GM06990 (cell line): Measurements from ENCODE around the gene POLR2J.

Source experiments
- DNase-seq: peaks from one replicate; pipeline ENCODE4 v3.0.0-alpha.2; 2011; ENCODE audit not compliant: insufficient read length; ENCODE audit errors: extremely low read depth
- H3K27me3 ChIP-seq: replicated peaks from 2 replicates; pipeline ENCODE4 v1.6.0; 2011; ENCODE audit warnings: low read length; ENCODE audit not compliant: control insufficient read depth, insufficient read depth
- H3K36me3 ChIP-seq: 2 replicates; pipeline ENCODE4 v1.5.1; 2011; ENCODE audit warnings: low read length; ENCODE audit not compliant: control insufficient read depth, insufficient read depth
- H3K4me3 ChIP-seq: replicated peaks from 2 replicates; pipeline ENCODE4 v1.5.1; 2011; ENCODE audit warnings: low read depth, mild to moderate bottlenecking, control low read depth, low read length
- TF ChIP-seq, protein P1 (sequence below): IDR thresholded peaks from 2 replicates; pipeline ENCODE4 v1.5.1; 2011; ENCODE audit warnings: low read length, control low read depth, mild to moderate bottlenecking, inconsistent platforms; ENCODE audit not compliant: insufficient read depth, poor library complexity, severe bottlenecking

Gene POLR2J

DNA sequence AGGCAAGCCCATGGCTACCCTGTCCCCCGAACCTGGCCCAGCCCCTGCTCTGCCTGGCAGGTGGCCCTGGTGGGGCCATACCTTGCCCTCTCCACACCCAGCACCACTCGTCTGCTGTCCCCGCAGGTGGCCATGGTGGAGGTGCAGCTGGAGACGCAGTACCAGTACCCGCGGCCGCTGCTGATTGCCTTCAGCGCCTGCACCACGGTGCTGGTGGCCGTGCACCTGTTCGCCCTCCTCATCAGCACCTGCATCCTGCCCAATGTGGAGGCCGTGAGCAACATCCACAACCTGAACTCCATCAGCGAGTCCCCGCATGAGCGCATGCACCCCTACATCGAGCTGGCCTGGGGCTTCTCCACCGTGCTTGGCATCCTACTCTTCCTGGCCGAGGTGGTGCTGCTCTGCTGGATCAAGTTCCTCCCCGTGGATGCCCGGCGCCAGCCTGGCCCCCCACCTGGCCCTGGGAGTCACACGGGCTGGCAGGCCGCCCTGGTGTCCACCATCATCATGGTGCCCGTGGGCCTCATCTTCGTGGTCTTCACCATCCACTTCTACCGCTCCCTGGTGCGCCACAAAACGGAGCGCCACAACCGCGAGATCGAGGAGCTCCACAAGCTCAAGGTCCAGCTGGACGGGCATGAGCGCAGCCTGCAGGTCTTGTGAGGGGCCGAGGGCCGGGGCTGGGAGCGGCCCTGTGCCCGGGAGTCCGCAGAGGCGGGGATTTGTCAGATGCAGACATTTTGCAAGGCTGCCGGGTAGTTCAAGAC is 32.1 kb downstream of the POLR2J start:
- no peak overlapping the region for H3K4me3 ChIP-seq
- H3K36me3 ChIP-seq: peaks cover 23% of the 10 kb centered on the region
- no peak for DNase-seq
- TF ChIP-seq, protein P1, sequence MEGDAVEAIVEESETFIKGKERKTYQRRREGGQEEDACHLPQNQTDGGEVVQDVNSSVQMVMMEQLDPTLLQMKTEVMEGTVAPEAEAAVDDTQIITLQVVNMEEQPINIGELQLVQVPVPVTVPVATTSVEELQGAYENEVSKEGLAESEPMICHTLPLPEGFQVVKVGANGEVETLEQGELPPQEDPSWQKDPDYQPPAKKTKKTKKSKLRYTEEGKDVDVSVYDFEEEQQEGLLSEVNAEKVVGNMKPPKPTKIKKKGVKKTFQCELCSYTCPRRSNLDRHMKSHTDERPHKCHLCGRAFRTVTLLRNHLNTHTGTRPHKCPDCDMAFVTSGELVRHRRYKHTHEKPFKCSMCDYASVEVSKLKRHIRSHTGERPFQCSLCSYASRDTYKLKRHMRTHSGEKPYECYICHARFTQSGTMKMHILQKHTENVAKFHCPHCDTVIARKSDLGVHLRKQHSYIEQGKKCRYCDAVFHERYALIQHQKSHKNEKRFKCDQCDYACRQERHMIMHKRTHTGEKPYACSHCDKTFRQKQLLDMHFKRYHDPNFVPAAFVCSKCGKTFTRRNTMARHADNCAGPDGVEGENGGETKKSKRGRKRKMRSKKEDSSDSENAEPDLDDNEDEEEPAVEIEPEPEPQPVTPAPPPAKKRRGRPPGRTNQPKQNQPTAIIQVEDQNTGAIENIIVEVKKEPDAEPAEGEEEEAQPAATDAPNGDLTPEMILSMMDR: no peak
- H3K27me3 ChIP-seq: no peaks in the 10 kb centered on the region

DNA sequence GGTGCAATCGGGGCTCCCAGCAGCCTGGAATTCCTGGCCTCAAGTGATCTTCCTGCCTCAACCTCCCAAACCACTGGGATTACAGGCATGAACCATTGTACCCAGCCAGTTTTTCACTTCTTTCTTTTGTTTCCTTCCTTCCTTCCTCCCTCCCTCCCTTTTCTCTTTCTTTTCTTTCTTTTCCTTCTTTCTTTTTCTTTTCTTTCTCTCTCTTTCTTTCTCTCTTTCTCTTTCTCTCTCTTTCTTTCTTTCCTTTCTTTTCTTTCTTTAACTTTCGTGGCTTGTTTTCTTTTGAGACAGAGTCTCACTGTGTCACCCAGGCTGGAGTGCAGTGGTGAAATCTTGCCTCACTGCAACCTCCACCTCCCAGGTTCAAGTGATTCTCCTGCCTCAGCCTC is 33.0 kb downstream of the POLR2J start:
- no peak overlapping the region for H3K4me3 ChIP-seq
- no peak for DNase-seq
- H3K27me3 ChIP-seq: no peaks in the 10 kb centered on the region
- TF ChIP-seq, protein P1: no peak
- peaks cover 23% of the 10 kb centered on the region for H3K36me3 ChIP-seq

DNA sequence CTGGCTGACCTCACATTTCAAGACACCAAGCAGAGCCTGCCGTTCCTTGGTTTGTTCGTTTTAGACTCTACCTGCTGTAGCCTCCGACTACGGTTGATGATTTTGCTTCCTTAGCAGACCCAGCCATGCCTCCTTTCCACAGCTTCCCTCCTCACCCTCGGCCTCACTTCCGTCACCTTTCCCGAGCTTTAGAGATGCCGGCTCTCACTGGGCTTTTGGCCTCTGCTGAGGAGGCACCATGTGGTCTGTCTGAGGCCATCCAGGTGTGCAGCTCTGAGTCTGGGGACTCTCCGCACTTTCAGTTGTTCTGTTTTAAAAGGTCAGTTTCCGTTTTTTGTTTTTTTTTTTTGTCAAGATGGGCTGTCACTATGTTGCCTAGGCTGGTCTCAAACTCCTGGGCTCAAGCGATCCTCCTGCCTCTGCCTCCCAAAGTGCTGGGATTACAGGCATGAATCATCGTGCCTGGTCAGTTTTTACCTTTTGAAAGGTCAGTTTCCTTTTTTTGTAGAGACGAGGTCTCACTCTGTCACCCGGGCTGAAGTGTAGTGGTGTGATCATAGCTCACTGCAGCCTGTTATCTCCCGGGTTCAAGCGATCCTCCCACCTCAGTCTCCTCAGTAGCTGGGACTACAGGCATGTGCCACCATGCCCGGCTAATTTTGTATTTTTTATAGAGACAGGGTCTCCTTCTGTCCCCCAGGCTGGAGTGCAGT is 33.6 kb downstream of the POLR2J start:
- peak; percentile 79 for DNase-seq
- Histone ChIP-seq H3K27me3 (no peaks in the 10 kb centered on the region), H3K36me3 (peaks cover 26% of the 10 kb centered on the region), H3K4me3 (peak overlapping the region; percentile 27)
- TF ChIP-seq, protein P1: no peak

DNA sequence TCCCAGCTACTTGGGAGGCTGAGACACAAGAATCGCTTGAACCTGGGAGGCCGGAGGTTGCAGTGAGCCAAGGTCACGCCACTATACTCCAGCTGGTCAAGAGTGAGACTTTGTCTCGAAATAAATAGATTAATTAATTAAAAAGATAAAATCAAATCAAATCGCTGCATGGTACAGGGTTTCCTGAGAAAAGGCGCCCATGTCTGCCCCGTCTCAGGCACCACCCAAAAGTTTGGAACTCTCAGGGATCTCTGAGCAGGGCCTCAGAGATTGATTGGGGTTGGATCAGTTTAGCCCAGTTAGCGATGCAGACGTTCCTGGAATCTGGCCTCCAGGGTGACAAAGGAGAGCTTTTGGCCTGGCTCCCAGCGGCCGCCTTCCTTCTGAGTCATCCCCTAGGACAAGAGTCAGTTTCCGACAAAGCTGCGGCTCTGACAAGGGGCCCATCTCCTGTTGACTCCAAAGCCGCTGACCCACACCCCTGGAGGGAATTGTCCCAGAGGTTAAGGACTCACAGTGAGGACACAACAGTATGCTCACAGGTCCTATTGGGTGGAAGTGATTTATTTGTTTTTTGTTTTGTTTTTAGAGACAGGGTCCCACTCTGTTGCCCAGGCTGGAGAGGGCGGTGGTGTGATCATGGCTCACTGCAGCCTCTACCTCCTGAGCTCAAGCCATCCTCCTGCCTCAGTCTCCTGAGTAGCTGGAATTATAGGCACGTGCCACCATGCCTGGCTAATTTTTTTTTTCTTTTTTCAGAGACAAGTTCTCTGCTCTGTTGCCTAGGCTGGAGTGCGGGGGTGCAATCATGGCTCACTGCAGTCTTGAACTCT is 38.5 kb downstream of the POLR2J start:
- DNase-seq: no peak
- TF ChIP-seq, protein P1: no peak
- H3K27me3 ChIP-seq: no peaks in the 10 kb centered on the region
- H3K4me3 ChIP-seq: no peak overlapping the region
- H3K36me3 ChIP-seq: peaks cover 15% of the 10 kb centered on the region

DNA sequence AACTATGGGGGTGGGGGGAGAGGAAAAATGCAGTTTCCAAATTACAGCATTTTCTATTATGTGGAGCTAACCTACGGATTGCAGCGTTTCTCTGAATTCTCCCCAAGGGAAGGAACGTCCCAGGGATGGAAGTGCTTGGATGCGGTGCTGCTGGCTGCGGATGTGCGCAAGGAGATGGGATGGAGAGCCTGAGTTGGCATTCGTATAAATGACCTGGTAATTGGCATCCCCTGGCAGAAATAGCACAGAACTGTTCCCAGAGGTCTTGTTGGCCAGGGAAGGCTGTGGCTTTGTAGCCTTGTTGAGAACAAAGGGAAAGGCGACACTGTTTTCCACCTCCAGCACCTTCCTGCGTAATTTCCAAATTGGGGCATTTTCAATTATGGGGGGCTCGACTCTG is 42.6 kb downstream of the POLR2J start:
- TF ChIP-seq, protein P1: no peak
- DNase-seq: no peak
- Histone ChIP-seq H3K4me3 (no peak overlapping the region), H3K27me3 (no peaks in the 10 kb centered on the region), H3K36me3 (peaks cover 15% of the 10 kb centered on the region)
